Caco-2 (cell line): ENCODE measurements around the gene CD247. TPM values are rescaled to one million over a fixed set of nuclear protein-coding genes. Genes with fewer than 3 reads are reported as not detected.

ENCODE experiments used
- BruUV-seq: library from RNA; stranded (reverse); fragments of 400-500 nt; replicated peaks from 2 replicates; lab custom pipeline; 2021; lab: Mats Ljungman, UMichigan
- CTCF ChIA-PET: fragments of 300-600 bp; sonication (Branson Sonifier 250); formaldehyde crosslinking; loops from one replicate; lab custom pipeline; 2022; ENCODE audit warnings: antibody characterized with exemption; lab: Charles Lee
- POLR2A ChIA-PET: fragments of 300-600 bp; sonication (Branson Sonifier 250); formaldehyde crosslinking; loops from one replicate; lab custom pipeline; 2022; ENCODE audit warnings: antibody characterized with exemption; lab: Charles Lee
- DNase-seq, 2 experiments: peaks; one replicate each; pipeline versions ENCODE4 v3.0.0 to v3.0.0-alpha.2; 2020 to 2022
- H3K27me3 ChIP-seq: replicated peaks from 2 replicates; pipeline ENCODE4 v1.6.0; 2011; ENCODE audit warnings: low read length; ENCODE audit not compliant: control insufficient read depth, insufficient read depth
- H3K36me3 ChIP-seq: 2 replicates; pipeline ENCODE4 v1.5.1; 2011; ENCODE audit warnings: low read length; ENCODE audit not compliant: control insufficient read depth, insufficient read depth
- H3K4me1 ChIP-seq: fragments of 250-450 bp; sonication (Bioruptor Pico); 2 replicates; pipeline ENCODE4 v1.5.1; 2020; ENCODE audit warnings: mild to moderate bottlenecking
- H3K4me3 ChIP-seq: 2 replicates; pipeline ENCODE4 v1.5.1; 2011; ENCODE audit warnings: low read depth, mild to moderate bottlenecking, control low read depth, low read length
- H3K9me3 ChIP-seq: fragments of 250-450 bp; sonication (Bioruptor Pico); 2 replicates; pipeline ENCODE4 v1.5.1; 2020; ENCODE audit warnings: mild to moderate bottlenecking, moderate library complexity
- H3K27ac Mint-ChIP-seq: one replicate; pipeline ENCODE4 v1.8.0; 2022; ENCODE audit warnings: mixed read lengths; ENCODE audit not compliant: unreplicated experiment
- H3K27me3 Mint-ChIP-seq: one replicate; pipeline ENCODE4 v1.8.0; 2022; ENCODE audit warnings: mixed read lengths; ENCODE audit not compliant: insufficient read depth, unreplicated experiment
- H3K36me3 Mint-ChIP-seq: one replicate; pipeline ENCODE4 v1.8.0; 2022; ENCODE audit warnings: mild to moderate bottlenecking, mixed read lengths; ENCODE audit not compliant: insufficient read depth, unreplicated experiment
- H3K4me1 Mint-ChIP-seq: one replicate; pipeline ENCODE4 v1.8.0; 2022; ENCODE audit warnings: low read depth, mixed read lengths; ENCODE audit not compliant: unreplicated experiment
- H3K4me3 Mint-ChIP-seq: one replicate; pipeline ENCODE4 v1.8.0; 2022; ENCODE audit warnings: mild to moderate bottlenecking, moderate library complexity, mixed read lengths; ENCODE audit not compliant: unreplicated experiment
- H3K9me3 Mint-ChIP-seq: one replicate; pipeline ENCODE4 v1.8.0; 2022; ENCODE audit warnings: mixed read lengths; ENCODE audit not compliant: unreplicated experiment
- CTCF ChIP-seq, 2 experiments: fragments of 200-600 bp in 1 of 2; IDR thresholded peaks; 1 replicate in 1 of 2; 2 replicates in 1 of 2; pipeline versions ENCODE4 v1.5.1 to v1.8.0; 2011 to 2022; ENCODE audit warnings: antibody characterized with exemption in 1 of 2, control low read depth in 1 of 2, inconsistent platforms in 1 of 2, low read depth in 1 of 2, low read length in 1 of 2, mild to moderate bottlenecking in 1 of 2, moderate library complexity in 1 of 2; ENCODE audit not compliant: insufficient read depth in 1 of 2, severe bottlenecking in 1 of 2, unreplicated experiment in 1 of 2
- intact Hi-C: fragments of 100-400 bp; cut with micrococcal nuclease; formaldehyde crosslinking; loops from one replicate; pipeline ENCODE4 v1.10.0; 2022; ENCODE audit not compliant: unreplicated experiment
- total RNA-seq: library from RNA; stranded (reverse); gene quantifications from 2 replicates; pipeline ENCODE4 v1.2.3, GENCODE V29; 2022

CD247 gene
- total RNA-seq, 1 experiment from 2014 or later: not detected

- Histone ChIP-seq H3K27me3 (no peaks in the 10 kb centered on the region), H3K36me3 (no peaks in the 10 kb centered on the region), H3K4me3 (no peak overlapping the region), H3K4me1 (no peaks in the 10 kb centered on the region), H3K9me3 (no peaks in the 10 kb centered on the region)
- no peak for DNase-seq
- Mint-ChIP-seq H3K4me3 (no peak overlapping the region), H3K36me3 (peaks cover 7% of the 10 kb centered on the region), H3K9me3 (peaks cover 8% of the 10 kb centered on the region), H3K27ac (no peak overlapping the region), H3K4me1 (no peaks in the 10 kb centered on the region), H3K27me3 (no peaks in the 10 kb centered on the region)
- BruUV-seq: no TSS peak
- intact Hi-C loops: no loop called here
- POLR2A ChIA-PET: no interaction called here
- CTCF ChIA-PET: interaction anchor here (1.6 kb wide), 1 partner anchor 103 kb away, joined by 3 read pairs; no protein-coding TSS in a partner anchor
- TF ChIP-seq CTCF (IDR thresholded peaks at IDR 0.05; ENCODE audit: insufficient read depth in 1 of 2, low read depth in 1 of 2, low read length in 1 of 2, severe bottlenecking in 1 of 2, unreplicated experiment in 1 of 2): no peak
These were observed 87.5 kb downstream of the CD247 start for GRCh38 chr1:167430849-167431242.

GRCh38 chr1:167430134-167430848 is 88.0 kb downstream of the CD247 start:
- CTCF ChIA-PET: no interaction called here
- no peak for TF ChIP-seq CTCF (IDR thresholded peaks at IDR 0.05; ENCODE audit: insufficient read depth in 1 of 2, low read depth in 1 of 2, low read length in 1 of 2, severe bottlenecking in 1 of 2, unreplicated experiment in 1 of 2)

GRCh38 chr1:167429612-167430011 is 88.7 kb downstream of the CD247 start:
- Mint-ChIP-seq H3K27ac (no peak overlapping the region), H3K9me3 (no peaks in the 10 kb centered on the region), H3K4me3 (no peak overlapping the region), H3K4me1 (no peaks in the 10 kb centered on the region), H3K27me3 (no peaks in the 10 kb centered on the region), H3K36me3 (peaks cover 9% of the 10 kb centered on the region)
- TF ChIP-seq CTCF (IDR thresholded peaks at IDR 0.05; ENCODE audit: insufficient read depth in 1 of 2, low read depth in 1 of 2, low read length in 1 of 2, severe bottlenecking in 1 of 2, unreplicated experiment in 1 of 2): no peak
- no peak for DNase-seq
- BruUV-seq: no TSS peak
- H3K36me3 ChIP-seq: no peaks in the 10 kb centered on the region
- CTCF ChIA-PET: no interaction called here
- H3K9me3 ChIP-seq: no peaks in the 10 kb centered on the region
- H3K4me3 ChIP-seq: no peak overlapping the region
- intact Hi-C loops: no loop called here
- POLR2A ChIA-PET: no interaction called here
- H3K27me3 ChIP-seq: no peaks in the 10 kb centered on the region
- H3K4me1 ChIP-seq: no peaks in the 10 kb centered on the region

More at GRCh38 chr1:167430134-167430848, 88.0 kb downstream of the CD247 start:
- intact Hi-C loops: no loop called here
- DNase-seq: no peak
- Histone ChIP-seq H3K4me1 (no peaks in the 10 kb centered on the region), H3K9me3 (no peaks in the 10 kb centered on the region), H3K27me3 (no peaks in the 10 kb centered on the region), H3K36me3 (no peaks in the 10 kb centered on the region), H3K4me3 (no peak overlapping the region)
- POLR2A ChIA-PET: no interaction called here
- no TSS peak for BruUV-seq
- Mint-ChIP-seq H3K27ac (no peak overlapping the region), H3K4me1 (no peaks in the 10 kb centered on the region), H3K9me3 (peaks cover 3% of the 10 kb centered on the region), H3K27me3 (no peaks in the 10 kb centered on the region), H3K4me3 (no peak overlapping the region), H3K36me3 (peaks cover 7% of the 10 kb centered on the region)
